Astrocyte of the spinal cord (primary cell): ENCODE measurements around the gene SSH2.

Source experiments
- DNase-seq: peaks from one replicate; pipeline ENCODE4 v3.0.0; 2011; ENCODE audit warnings: low read depth, low spot score
- H3K4me3 ChIP-seq: 2 replicates; pipeline ENCODE4 v1.5.1; 2011; ENCODE audit warnings: low read depth, mild to moderate bottlenecking, low read length, moderate library complexity
- in situ Hi-C: cut with HindIII; loops from 2 replicates; pipeline ENCODE4 v1.10.0; 2017; ENCODE audit warnings: low sequenced_read_pairs
- TF ChIP-seq, protein P1 (sequence below): IDR thresholded peaks from 2 replicates; pipeline ENCODE4 v1.5.1; 2012; ENCODE audit warnings: low read depth, mild to moderate bottlenecking, low read length, inconsistent platforms

The SSH2 gene

DNA sequence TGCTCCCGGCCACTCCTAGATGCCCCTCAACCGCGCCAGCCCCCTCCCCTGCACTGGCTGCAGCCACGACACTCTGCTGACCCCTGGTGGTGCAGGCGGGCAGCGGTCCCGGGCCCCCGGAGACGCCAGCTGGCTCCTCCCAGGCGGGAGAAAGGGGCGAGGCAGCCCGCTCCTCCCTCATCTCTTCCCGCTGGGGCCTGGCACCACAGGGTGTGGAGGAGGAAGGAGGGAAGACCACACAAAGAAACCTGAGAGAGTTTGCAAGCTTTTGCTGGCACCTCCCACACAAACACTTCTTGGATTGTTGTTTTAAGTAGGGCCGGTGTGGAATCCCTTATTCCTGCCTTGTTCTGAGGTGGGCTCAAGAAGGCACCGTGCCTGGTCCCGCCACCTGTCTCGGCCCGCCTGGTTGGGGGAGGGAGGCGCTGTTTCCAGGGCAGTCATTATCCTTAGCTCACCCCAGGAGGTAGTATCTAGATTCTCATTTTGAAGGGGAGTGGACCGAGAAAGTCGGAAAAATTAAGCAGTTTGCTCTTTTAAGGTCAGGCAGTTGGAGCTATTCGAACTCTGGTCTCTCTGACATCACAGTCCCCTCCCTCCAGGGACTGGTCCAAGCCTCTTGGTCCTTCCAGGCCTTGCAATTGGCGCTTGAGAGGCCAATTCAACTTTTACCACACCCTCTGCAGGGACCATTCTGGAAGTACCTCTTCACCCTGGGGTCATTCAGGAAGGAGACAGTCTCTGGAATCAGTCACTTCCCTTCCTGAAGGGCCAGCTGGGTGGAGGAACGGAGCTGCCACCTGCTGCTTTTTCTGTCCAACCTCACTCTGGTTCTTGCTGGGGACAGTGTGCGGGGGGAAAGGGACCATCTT lies 338.1 kb downstream of the SSH2 start:
- in situ Hi-C loops = no loop called here

DNA sequence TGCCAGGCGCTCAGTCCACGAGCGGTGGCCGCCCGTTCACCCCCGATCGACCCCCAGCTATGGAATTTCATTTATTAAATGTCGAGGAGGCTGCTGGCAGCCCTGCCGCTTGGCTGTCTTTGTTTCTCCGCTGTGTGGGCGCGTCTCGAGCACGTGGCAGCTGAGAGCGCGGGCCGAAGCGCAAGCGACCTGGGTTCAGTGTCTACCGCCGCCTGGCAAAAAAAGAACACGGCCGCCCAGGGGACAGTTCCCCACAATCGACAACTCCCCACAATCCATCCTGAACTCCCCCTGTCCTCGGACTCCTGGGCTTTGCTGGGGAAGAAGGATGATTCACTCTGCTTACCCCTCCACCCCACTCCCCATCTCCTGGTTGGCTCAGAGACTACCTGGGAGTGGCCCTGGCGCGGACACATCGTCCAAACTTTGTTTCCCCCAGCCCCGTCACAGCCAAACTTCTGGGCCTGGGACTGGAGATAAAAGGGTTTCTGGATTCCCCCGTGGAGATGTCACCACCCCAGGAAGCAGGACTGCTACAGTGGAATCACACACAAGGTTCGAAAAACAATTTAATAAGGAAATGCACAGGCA lies 338.8 kb downstream of the SSH2 start:
- DNase-seq = no peak
- TF ChIP-seq, protein P1, sequence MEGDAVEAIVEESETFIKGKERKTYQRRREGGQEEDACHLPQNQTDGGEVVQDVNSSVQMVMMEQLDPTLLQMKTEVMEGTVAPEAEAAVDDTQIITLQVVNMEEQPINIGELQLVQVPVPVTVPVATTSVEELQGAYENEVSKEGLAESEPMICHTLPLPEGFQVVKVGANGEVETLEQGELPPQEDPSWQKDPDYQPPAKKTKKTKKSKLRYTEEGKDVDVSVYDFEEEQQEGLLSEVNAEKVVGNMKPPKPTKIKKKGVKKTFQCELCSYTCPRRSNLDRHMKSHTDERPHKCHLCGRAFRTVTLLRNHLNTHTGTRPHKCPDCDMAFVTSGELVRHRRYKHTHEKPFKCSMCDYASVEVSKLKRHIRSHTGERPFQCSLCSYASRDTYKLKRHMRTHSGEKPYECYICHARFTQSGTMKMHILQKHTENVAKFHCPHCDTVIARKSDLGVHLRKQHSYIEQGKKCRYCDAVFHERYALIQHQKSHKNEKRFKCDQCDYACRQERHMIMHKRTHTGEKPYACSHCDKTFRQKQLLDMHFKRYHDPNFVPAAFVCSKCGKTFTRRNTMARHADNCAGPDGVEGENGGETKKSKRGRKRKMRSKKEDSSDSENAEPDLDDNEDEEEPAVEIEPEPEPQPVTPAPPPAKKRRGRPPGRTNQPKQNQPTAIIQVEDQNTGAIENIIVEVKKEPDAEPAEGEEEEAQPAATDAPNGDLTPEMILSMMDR = no peak
- H3K4me3 ChIP-seq = peak overlapping the region; percentile 34
- in situ Hi-C loops = no loop called here

More for the DNA sequence above, 338.1 kb downstream of the SSH2 start:
- TF ChIP-seq, protein P1 = peak; percentile 98
- peak overlapping the region; percentile 34 for H3K4me3 ChIP-seq
- DNase-seq = peak; percentile 87

DNA sequence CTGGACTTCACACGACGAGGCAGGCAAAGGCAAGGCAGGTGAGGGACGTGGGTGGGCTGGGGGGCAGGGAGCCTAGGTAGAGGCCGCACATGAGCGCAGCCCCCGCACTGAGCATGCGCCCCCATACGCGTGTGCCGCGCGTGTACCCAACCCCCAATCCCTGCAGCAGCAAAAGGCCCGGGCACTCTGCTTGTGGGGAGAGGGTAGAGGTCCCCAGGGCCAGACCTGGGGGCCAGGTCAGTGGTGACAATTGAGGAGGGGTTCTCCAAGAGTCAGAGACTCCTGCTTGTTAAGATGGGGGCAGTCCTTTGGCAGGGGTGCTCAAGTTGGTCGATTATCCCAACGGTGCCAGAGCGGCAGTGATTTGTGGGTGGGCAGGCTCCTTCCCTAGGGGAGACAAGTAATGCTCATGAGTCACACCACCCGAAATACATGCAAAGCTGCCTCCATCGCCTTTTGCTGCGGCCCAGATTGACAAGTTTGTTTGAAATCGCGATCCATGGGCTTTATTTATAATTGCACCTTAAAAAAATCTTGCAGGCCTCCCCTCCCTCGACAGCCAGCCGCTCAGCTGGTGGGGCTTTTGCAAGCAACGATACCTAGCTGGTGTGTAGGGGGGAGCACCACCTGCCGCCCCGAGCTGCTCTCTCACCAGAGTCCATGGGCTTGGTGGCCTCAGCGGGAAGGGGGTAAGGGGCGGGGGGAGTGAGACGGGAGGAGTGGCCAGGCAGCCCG lies 339.4 kb downstream of the SSH2 start:
- peak overlapping the region; percentile 34 for H3K4me3 ChIP-seq
- DNase-seq = peak; percentile 53
- in situ Hi-C loops = no loop called here
- TF ChIP-seq, protein P1 = no peak

- TF ChIP-seq, protein P1 = no peak
- peak within 1 kb of the TSS; percentile 76 for H3K4me3 ChIP-seq
- in situ Hi-C loops = no loop called here
- peak; percentile 82 for DNase-seq
Measured at GRCh38 chr17:29589524-29590410, 340.3 kb downstream of the SSH2 start, which contains the start of gene GIT1. Gene GIT1 (minus strand): TSS chr17:29589648. CDS start chr17:29589378, 270 bp downstream.

- in situ Hi-C loops = no loop called here
- no peak for DNase-seq
- TF ChIP-seq, protein P1 = no peak
- H3K4me3 ChIP-seq = peak overlapping the region; percentile 76
Measured at GRCh38 chr17:29588562-29589411, 341.2 kb downstream of the SSH2 start.
